Stimulated activated naive CD8-positive, alpha-beta T cell treated with anti-CD3 and anti-CD28 coated beads, Interleukin-15, Interleukin-2, amounts not matched to agents 100 ng/mL and 50 ng/mL, for 24 hours (primary cell): ENCODE data around the gene SDR42E1.
A peak's percentile ranks its signal among the peaks of the same experiment; 100 is the strongest.

Experiments used
- H3K27ac Mint-ChIP-seq: one replicate; pipeline ENCODE4 v1.8.0; 2021; ENCODE audit warnings: mild to moderate bottlenecking, mixed read lengths
- H3K27me3 Mint-ChIP-seq: one replicate; pipeline ENCODE4 v1.8.0; 2021; ENCODE audit warnings: mixed read lengths
- H3K36me3 Mint-ChIP-seq: one replicate; pipeline ENCODE4 v1.8.0; 2021; ENCODE audit warnings: low read depth, mixed read lengths
- H3K4me1 Mint-ChIP-seq: one replicate; pipeline ENCODE4 v1.8.0; 2021; ENCODE audit warnings: low read depth, mixed read lengths
- H3K4me3 Mint-ChIP-seq: one replicate; pipeline ENCODE4 v1.8.0; 2021; ENCODE audit warnings: mild to moderate bottlenecking, mixed read lengths
- H3K9me3 Mint-ChIP-seq: one replicate; pipeline ENCODE4 v1.8.0; 2021; ENCODE audit warnings: mixed read lengths

SDR42E1 gene

GRCh38 chr16:82044585-82044911 lies 33.3 kb upstream of the SDR42E1 start:
- Mint-ChIP-seq H3K27me3 (peaks cover 11% of the 10 kb centered on the region), H3K9me3 (no peaks in the 10 kb centered on the region), H3K36me3 (no peaks in the 10 kb centered on the region), H3K4me1 (no peaks in the 10 kb centered on the region), H3K27ac (no peak overlapping the region), H3K4me3 (no peak overlapping the region)

GRCh38 chr16:82043680-82044584 lies 32.7 kb upstream of the SDR42E1 start:
- no peak overlapping the region for H3K27ac Mint-ChIP-seq
- H3K27me3 Mint-ChIP-seq: peaks cover 16% of the 10 kb centered on the region
- H3K36me3 Mint-ChIP-seq: no peaks in the 10 kb centered on the region
- no peak overlapping the region for H3K4me3 Mint-ChIP-seq
- no peaks in the 10 kb centered on the region for H3K9me3 Mint-ChIP-seq
- H3K4me1 Mint-ChIP-seq: no peaks in the 10 kb centered on the region

- no peak overlapping the region for H3K4me3 Mint-ChIP-seq
- no peaks in the 10 kb centered on the region for H3K4me1 Mint-ChIP-seq
- H3K36me3 Mint-ChIP-seq: no peaks in the 10 kb centered on the region
- no peaks in the 10 kb centered on the region for H3K9me3 Mint-ChIP-seq
- peaks cover 23% of the 10 kb centered on the region for H3K27me3 Mint-ChIP-seq
- H3K27ac Mint-ChIP-seq: no peak overlapping the region
Observed at GRCh38 chr16:82042846-82043245, 31.6 kb upstream of the SDR42E1 start.

- H3K36me3 Mint-ChIP-seq: no peaks in the 10 kb centered on the region
- H3K4me1 Mint-ChIP-seq: no peaks in the 10 kb centered on the region
- H3K9me3 Mint-ChIP-seq: no peaks in the 10 kb centered on the region
- H3K27ac Mint-ChIP-seq: no peak overlapping the region
- peaks cover 20% of the 10 kb centered on the region for H3K27me3 Mint-ChIP-seq
- no peak overlapping the region for H3K4me3 Mint-ChIP-seq
Observed at GRCh38 chr16:82042144-82042543, 30.9 kb upstream of the SDR42E1 start.

GRCh38 chr16:82041542-82041941 lies 30.3 kb upstream of the SDR42E1 start:
- Mint-ChIP-seq H3K36me3 (no peaks in the 10 kb centered on the region), H3K27ac (no peak overlapping the region)

GRCh38 chr16:82040296-82040695 lies 29.0 kb upstream of the SDR42E1 start:
- Mint-ChIP-seq H3K27me3 (peaks cover 14% of the 10 kb centered on the region), H3K36me3 (no peaks in the 10 kb centered on the region), H3K27ac (no peak overlapping the region), H3K9me3 (no peaks in the 10 kb centered on the region), H3K4me1 (no peaks in the 10 kb centered on the region), H3K4me3 (no peak overlapping the region)

More at GRCh38 chr16:82041542-82041941, 30.3 kb upstream of the SDR42E1 start:
- Mint-ChIP-seq H3K27me3 (peaks cover 18% of the 10 kb centered on the region), H3K4me3 (no peak overlapping the region), H3K4me1 (no peaks in the 10 kb centered on the region), H3K9me3 (no peaks in the 10 kb centered on the region)

- H3K36me3 Mint-ChIP-seq: no peaks in the 10 kb centered on the region
- H3K27me3 Mint-ChIP-seq: peaks cover 27% of the 10 kb centered on the region
- no peaks in the 10 kb centered on the region for H3K4me1 Mint-ChIP-seq
- H3K4me3 Mint-ChIP-seq: no peak overlapping the region
- H3K9me3 Mint-ChIP-seq: no peaks in the 10 kb centered on the region
- H3K27ac Mint-ChIP-seq: no peak overlapping the region
Observed at GRCh38 chr16:82037666-82038065, 26.4 kb upstream of the SDR42E1 start.

- Mint-ChIP-seq H3K36me3 (no peaks in the 10 kb centered on the region), H3K4me3 (no peak overlapping the region), H3K27me3 (peaks cover 31% of the 10 kb centered on the region), H3K4me1 (no peaks in the 10 kb centered on the region), H3K9me3 (no peaks in the 10 kb centered on the region), H3K27ac (no peak overlapping the region)
Observed at GRCh38 chr16:82037251-82037650, 26.0 kb upstream of the SDR42E1 start.

GRCh38 chr16:82034981-82035612 lies 23.8 kb upstream of the SDR42E1 start, which contains the start of gene HSD17B2:
TSS of gene HSD17B2 (plus strand) at chr16:82035253. CDS start at chr16:82035425, 172 bp downstream.
- H3K27me3 Mint-ChIP-seq: peaks cover 36% of the 10 kb centered on the region
- no peaks in the 10 kb centered on the region for H3K9me3 Mint-ChIP-seq
- H3K36me3 Mint-ChIP-seq: no peaks in the 10 kb centered on the region
- H3K4me1 Mint-ChIP-seq: no peaks in the 10 kb centered on the region
- no peak within 1 kb of the TSS for H3K27ac Mint-ChIP-seq
- no peak within 1 kb of the TSS for H3K4me3 Mint-ChIP-seq

- Mint-ChIP-seq H3K4me3 (no peak overlapping the region), H3K27ac (peak overlapping the region; percentile 4), H3K27me3 (peaks cover 30% of the 10 kb centered on the region), H3K36me3 (no peaks in the 10 kb centered on the region), H3K4me1 (no peaks in the 10 kb centered on the region), H3K9me3 (no peaks in the 10 kb centered on the region)
Observed at GRCh38 chr16:82033683-82034300, 22.5 kb upstream of the SDR42E1 start.

- peaks cover 25% of the 10 kb centered on the region for H3K27me3 Mint-ChIP-seq
- H3K27ac Mint-ChIP-seq: no peak overlapping the region
- H3K9me3 Mint-ChIP-seq: no peaks in the 10 kb centered on the region
- no peaks in the 10 kb centered on the region for H3K36me3 Mint-ChIP-seq
- H3K4me3 Mint-ChIP-seq: no peak overlapping the region
- H3K4me1 Mint-ChIP-seq: no peaks in the 10 kb centered on the region
Observed at GRCh38 chr16:82033006-82033405, 21.7 kb upstream of the SDR42E1 start.

GRCh38 chr16:82031116-82032084 lies 20.1 kb upstream of the SDR42E1 start:
- peaks cover 22% of the 10 kb centered on the region for H3K27me3 Mint-ChIP-seq
- no peaks in the 10 kb centered on the region for H3K4me1 Mint-ChIP-seq
- H3K4me3 Mint-ChIP-seq: no peak overlapping the region
- no peaks in the 10 kb centered on the region for H3K36me3 Mint-ChIP-seq
- no peaks in the 10 kb centered on the region for H3K9me3 Mint-ChIP-seq
- no peak overlapping the region for H3K27ac Mint-ChIP-seq

GRCh38 chr16:82027629-82028064 lies 16.4 kb upstream of the SDR42E1 start:
- Mint-ChIP-seq H3K27ac (no peak overlapping the region), H3K4me1 (no peaks in the 10 kb centered on the region), H3K36me3 (no peaks in the 10 kb centered on the region), H3K9me3 (no peaks in the 10 kb centered on the region), H3K4me3 (no peak overlapping the region), H3K27me3 (peaks cover 28% of the 10 kb centered on the region)

- no peaks in the 10 kb centered on the region for H3K9me3 Mint-ChIP-seq
- H3K4me1 Mint-ChIP-seq: no peaks in the 10 kb centered on the region
- H3K4me3 Mint-ChIP-seq: no peak overlapping the region
- H3K36me3 Mint-ChIP-seq: no peaks in the 10 kb centered on the region
- H3K27ac Mint-ChIP-seq: no peak overlapping the region
- peaks cover 28% of the 10 kb centered on the region for H3K27me3 Mint-ChIP-seq
Observed at GRCh38 chr16:82024883-82025282, 13.6 kb upstream of the SDR42E1 start.
